T-helper 2 cell treated with Interferon-gamma antibody and Interleukin-4, amounts not matched to agents 5 μg/mL and 100 μg/mL, for 36 hours (primary cell): ENCODE results near the gene POLR2A.
"Not testable (repeated sequence)": the region's sequence is repeated elsewhere in the genome, so short reads cannot be mapped to it uniquely, and the experiment has no call there.

Experiments used
- DNase-seq: peaks from one replicate; pipeline ENCODE4 v3.0.0; 2021; ENCODE audit warnings: low spot score
- H3K27ac Mint-ChIP-seq: one replicate; pipeline ENCODE4 v1.8.0; 2021; ENCODE audit warnings: mild to moderate bottlenecking, mixed read lengths
- H3K27me3 Mint-ChIP-seq: one replicate; pipeline ENCODE4 v1.8.0; 2021; ENCODE audit warnings: low read depth, mixed read lengths
- H3K36me3 Mint-ChIP-seq: one replicate; pipeline ENCODE4 v1.8.0; 2021; ENCODE audit warnings: low read depth, mixed read lengths
- H3K4me1 Mint-ChIP-seq: one replicate; pipeline ENCODE4 v1.8.0; 2021; ENCODE audit warnings: low read depth, mixed read lengths
- H3K4me3 Mint-ChIP-seq: one replicate; pipeline ENCODE4 v1.8.0; 2022; ENCODE audit warnings: mild to moderate bottlenecking, moderate library complexity, mixed read lengths
- H3K9me3 Mint-ChIP-seq: one replicate; pipeline ENCODE4 v1.8.0; 2021; ENCODE audit warnings: mixed read lengths

POLR2A gene

DNA sequence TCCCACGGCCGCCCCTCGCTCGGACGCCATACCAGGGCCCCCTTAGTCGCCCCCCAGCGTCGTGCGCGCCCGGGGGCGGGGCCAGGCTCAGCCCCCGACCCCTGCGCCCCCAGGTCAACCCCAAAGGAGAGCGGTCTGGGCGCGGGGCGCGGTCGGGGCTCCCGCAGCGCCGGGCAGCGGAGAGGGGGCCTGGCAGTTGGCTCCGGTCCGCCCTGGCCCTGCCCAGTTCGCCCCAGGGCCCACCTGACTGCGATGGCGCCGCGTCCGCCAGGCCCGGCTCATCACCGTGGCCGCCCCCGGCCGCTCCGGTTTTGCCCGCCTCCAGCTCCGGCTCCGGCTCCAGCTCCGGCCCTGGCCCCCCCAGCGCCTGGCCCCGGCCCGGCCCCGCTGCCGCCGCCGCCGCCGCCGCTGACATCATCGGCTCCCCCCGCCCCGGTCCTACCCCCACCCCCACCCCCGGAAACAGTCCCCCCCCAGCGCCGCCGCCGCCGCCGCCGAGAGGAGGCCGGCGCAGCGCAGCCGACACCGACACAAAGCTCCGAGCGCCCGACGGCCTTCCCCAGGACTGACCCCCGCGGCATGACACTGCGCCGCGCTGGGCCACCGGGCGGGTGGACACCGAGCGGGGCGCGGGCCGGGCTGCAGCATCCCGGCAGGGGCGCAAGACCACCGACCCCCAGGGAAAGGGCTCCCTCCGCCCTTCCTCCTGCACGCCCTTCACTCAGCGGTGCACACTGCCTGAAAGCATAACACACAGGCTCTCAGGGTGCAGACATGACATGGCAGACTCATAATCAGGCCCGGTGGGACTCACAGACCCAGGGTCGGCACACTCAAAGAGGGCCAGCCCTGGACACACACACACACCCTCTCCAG lies 4.7 kb upstream of the POLR2A start, which contains the start of gene ZBTB4:
TSS of gene ZBTB4 (minus strand) at position 419 of the 876 bp plus-strand sequence. CDS start 12,830 bp downstream, outside the sequence.
- H3K4me1 Mint-ChIP-seq = peaks cover 41% of the 10 kb centered on the region
- H3K9me3 Mint-ChIP-seq = no peaks in the 10 kb centered on the region
- H3K27me3 Mint-ChIP-seq = no peaks in the 10 kb centered on the region
- H3K36me3 Mint-ChIP-seq = no peaks in the 10 kb centered on the region
- DNase-seq = peak; percentile 61
- H3K27ac Mint-ChIP-seq = peak within 1 kb of the TSS; percentile 91
- H3K4me3 Mint-ChIP-seq = peak within 1 kb of the TSS; percentile 89

GRCh38 chr17:7480089-7480384 lies 4.1 kb upstream of the POLR2A start:
- Mint-ChIP-seq H3K27me3 (no peaks in the 10 kb centered on the region), H3K36me3 (peaks cover 4% of the 10 kb centered on the region), H3K4me3 (peak overlapping the region; percentile 88), H3K4me1 (peaks cover 41% of the 10 kb centered on the region), H3K9me3 (no peaks in the 10 kb centered on the region), H3K27ac (peak overlapping the region; percentile 91)
- DNase-seq = no peak

- not testable (repeated sequence) for H3K9me3 Mint-ChIP-seq, H3K27me3 Mint-ChIP-seq, DNase-seq
- Mint-ChIP-seq H3K4me1 (peaks cover 44% of the 10 kb centered on the region), H3K36me3 (peaks cover 12% of the 10 kb centered on the region), H3K4me3 (peak within 1 kb of the TSS; percentile 88), H3K27ac (peak within 1 kb of the TSS; percentile 100)
Measured at GRCh38 chr17:7481275-7481674, 2.9 kb upstream of the POLR2A start, which contains the start of gene SLC35G6. TSS of gene SLC35G6 (plus strand) at chr17:7481446. CDS start at chr17:7481517, 71 bp downstream.

GRCh38 chr17:7481842-7482741 lies 2.1 kb upstream of the POLR2A start:
- peaks cover 43% of the 10 kb centered on the region for H3K4me1 Mint-ChIP-seq
- peak overlapping the region; percentile 95 for H3K4me3 Mint-ChIP-seq
- not testable (repeated sequence) for DNase-seq, H3K9me3 Mint-ChIP-seq, H3K27me3 Mint-ChIP-seq
- peak overlapping the region; percentile 100 for H3K27ac Mint-ChIP-seq
- H3K36me3 Mint-ChIP-seq = peaks cover 16% of the 10 kb centered on the region

- H3K4me1 Mint-ChIP-seq = peaks cover 42% of the 10 kb centered on the region
- DNase-seq, H3K27me3 Mint-ChIP-seq: not testable (repeated sequence)
Measured at GRCh38 chr17:7482742-7483088, 1.5 kb upstream of the POLR2A start.

DNA sequence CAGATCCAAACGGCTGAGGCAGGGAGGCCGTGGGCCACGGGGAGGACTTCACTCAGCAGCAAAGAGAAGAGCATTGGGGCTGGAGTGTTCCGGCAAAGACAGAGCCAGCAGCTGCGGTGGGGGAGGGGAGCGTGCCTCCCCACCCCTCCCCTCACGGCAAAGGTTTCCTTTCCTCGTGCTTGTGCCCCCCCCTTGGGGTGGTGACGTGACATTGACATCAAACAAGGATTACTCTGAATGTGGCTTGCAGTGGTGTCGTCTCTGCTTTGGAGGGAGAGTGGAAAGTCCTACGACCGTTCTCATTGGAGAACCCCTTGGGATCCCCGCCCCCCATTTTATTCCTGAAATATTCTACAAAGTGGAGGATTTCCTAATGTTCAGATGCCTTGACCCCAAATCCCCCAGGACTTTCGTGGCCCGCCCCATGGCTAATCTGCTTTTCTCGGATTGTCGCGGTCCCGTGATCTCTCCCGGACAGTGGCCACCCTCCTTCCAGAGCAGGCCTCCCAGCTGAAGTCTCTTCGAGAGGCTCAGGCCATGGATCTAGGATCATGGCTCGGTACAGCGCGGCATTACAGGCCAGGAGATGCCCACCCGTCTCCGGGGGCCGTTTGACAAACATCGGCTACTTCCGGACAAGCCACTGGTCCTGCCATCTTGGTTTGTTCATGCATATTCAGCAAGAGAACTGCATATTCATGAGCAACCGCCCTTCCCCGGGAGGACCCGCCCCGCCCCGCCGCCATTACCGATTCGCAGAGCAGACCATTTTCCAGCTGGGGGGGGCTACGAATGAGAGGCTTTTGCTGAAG lies 705 bp upstream of the POLR2A start:
- no peaks in the 10 kb centered on the region for H3K27me3 Mint-ChIP-seq
- H3K4me3 Mint-ChIP-seq = peak overlapping the region; percentile 95
- H3K36me3 Mint-ChIP-seq = peaks cover 23% of the 10 kb centered on the region
- no peaks in the 10 kb centered on the region for H3K9me3 Mint-ChIP-seq
- peak overlapping the region; percentile 100 for H3K27ac Mint-ChIP-seq
- peaks cover 37% of the 10 kb centered on the region for H3K4me1 Mint-ChIP-seq
- peak; percentile 91 for DNase-seq

More at GRCh38 chr17:7482742-7483088, 1.5 kb upstream of the POLR2A start:
- peak overlapping the region; percentile 100 for H3K27ac Mint-ChIP-seq
- H3K36me3 Mint-ChIP-seq = peaks cover 22% of the 10 kb centered on the region
- H3K4me3 Mint-ChIP-seq = peak overlapping the region; percentile 95
- not testable (repeated sequence) for H3K9me3 Mint-ChIP-seq

DNA sequence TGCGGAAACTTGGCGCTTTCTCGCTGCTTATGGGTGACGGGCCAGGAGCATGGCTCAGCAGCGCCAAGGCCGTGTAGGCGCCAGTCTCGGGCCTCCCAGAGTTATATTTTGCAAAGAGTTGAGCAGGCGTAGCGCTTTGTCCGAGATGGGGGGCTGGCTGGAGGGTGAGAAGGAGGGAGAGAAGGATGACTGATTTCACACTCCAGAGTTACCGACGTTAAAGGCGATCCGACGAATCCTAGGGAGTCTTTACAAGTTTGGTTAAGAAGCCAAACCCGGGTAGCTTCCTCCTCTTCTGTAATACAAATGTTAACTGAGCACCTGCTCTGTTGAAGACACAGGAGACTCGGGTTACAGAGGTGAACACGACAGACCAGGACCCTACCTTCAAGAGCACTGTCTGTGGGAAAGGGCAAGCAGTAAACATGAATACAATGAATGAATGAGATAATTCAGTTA lies 782 bp downstream of the POLR2A start:
- Mint-ChIP-seq H3K27ac (peak overlapping the region; percentile 100), H3K27me3 (no peaks in the 10 kb centered on the region), H3K4me1 (peaks cover 41% of the 10 kb centered on the region)

GRCh38 chr17:7486181-7486580 lies 2.0 kb downstream of the POLR2A start:
- Mint-ChIP-seq H3K4me3 (peak overlapping the region; percentile 88), H3K9me3 (no peaks in the 10 kb centered on the region), H3K27ac (peak overlapping the region; percentile 72), H3K36me3 (peaks cover 37% of the 10 kb centered on the region), H3K4me1 (peaks cover 46% of the 10 kb centered on the region), H3K27me3 (no peaks in the 10 kb centered on the region)
- DNase-seq = no peak

More for the DNA sequence above, 782 bp downstream of the POLR2A start:
- Mint-ChIP-seq H3K9me3 (no peaks in the 10 kb centered on the region), H3K36me3 (peaks cover 31% of the 10 kb centered on the region), H3K4me3 (peak overlapping the region; percentile 95)
- DNase-seq = no peak

- H3K27me3 Mint-ChIP-seq = no peaks in the 10 kb centered on the region
- H3K36me3 Mint-ChIP-seq = peaks cover 54% of the 10 kb centered on the region
- H3K9me3 Mint-ChIP-seq = no peaks in the 10 kb centered on the region
- DNase-seq = no peak
- no peak overlapping the region for H3K4me3 Mint-ChIP-seq
- peaks cover 51% of the 10 kb centered on the region for H3K4me1 Mint-ChIP-seq
- no peak overlapping the region for H3K27ac Mint-ChIP-seq
Measured at GRCh38 chr17:7490144-7490543, 6.0 kb downstream of the POLR2A start.

- DNase-seq = no peak
- no peak overlapping the region for H3K27ac Mint-ChIP-seq
- H3K4me1 Mint-ChIP-seq = peaks cover 41% of the 10 kb centered on the region
- no peaks in the 10 kb centered on the region for H3K27me3 Mint-ChIP-seq
- no peaks in the 10 kb centered on the region for H3K9me3 Mint-ChIP-seq
- peaks cover 53% of the 10 kb centered on the region for H3K36me3 Mint-ChIP-seq
- no peak overlapping the region for H3K4me3 Mint-ChIP-seq
Measured at GRCh38 chr17:7491583-7491982, 7.4 kb downstream of the POLR2A start.

- Mint-ChIP-seq H3K36me3 (peaks cover 57% of the 10 kb centered on the region), H3K4me3 (no peak overlapping the region), H3K27ac (no peak overlapping the region), H3K4me1 (peaks cover 28% of the 10 kb centered on the region), H3K9me3 (no peaks in the 10 kb centered on the region), H3K27me3 (no peaks in the 10 kb centered on the region)
- no peak for DNase-seq
Measured at GRCh38 chr17:7493941-7494340, 9.8 kb downstream of the POLR2A start.

DNA sequence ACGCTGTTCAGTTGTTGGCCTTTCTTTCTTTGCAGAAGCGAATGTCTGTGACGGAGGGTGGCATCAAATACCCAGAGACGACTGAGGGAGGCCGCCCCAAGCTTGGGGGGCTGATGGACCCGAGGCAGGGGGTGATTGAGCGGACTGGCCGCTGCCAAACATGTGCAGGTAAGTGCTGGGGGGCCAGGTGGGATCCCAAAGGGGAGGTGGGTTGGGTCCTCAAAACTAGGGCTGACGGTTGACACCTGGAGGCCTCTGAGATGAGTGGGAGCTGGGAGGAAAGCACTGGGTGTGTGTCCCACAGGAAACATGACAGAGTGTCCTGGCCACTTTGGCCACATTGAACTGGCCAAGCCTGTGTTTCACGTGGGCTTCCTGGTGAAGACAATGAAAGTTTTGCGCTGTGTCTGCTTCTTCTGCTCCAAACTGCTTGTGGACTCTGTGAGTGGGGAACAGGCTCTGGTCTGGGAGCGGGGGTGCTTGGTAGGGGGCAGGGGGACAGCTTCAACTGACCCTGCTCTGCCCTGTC lies 11.8 kb downstream of the POLR2A start:
- no peak overlapping the region for H3K27ac Mint-ChIP-seq
- H3K4me3 Mint-ChIP-seq = no peak overlapping the region
- H3K9me3 Mint-ChIP-seq = no peaks in the 10 kb centered on the region
- peaks cover 61% of the 10 kb centered on the region for H3K36me3 Mint-ChIP-seq
- no peaks in the 10 kb centered on the region for H3K27me3 Mint-ChIP-seq
- H3K4me1 Mint-ChIP-seq = peaks cover 16% of the 10 kb centered on the region
- DNase-seq = no peak
